M059J (cell line): Measurements from ENCODE around the gene DHFR2. TPM values are rescaled to one million over a fixed set of nuclear protein-coding genes. Genes with fewer than 3 reads are reported as not detected.

Experiments used
- total RNA-seq: library from RNA; depleted of rRNA; stranded (reverse); fragments of >200 nt; shearing (Covaris generic); gene quantifications from 2 replicates; pipeline ENCODE4 v1.2.3, GENCODE V29; 2014; rRNA removed

DHFR2 gene
- total RNA-seq, 1 experiment from 2014 or later = 3.2 TPM

Other genes starting within 250 kb of the DHFR2 start
- 4.0 and 4.5 TPM in 2 replicates for gene PROS1, start 89.0 kb downstream of the DHFR2 start, total RNA-seq
- gene ARL13B, start 82.8 kb downstream of the DHFR2 start, total RNA-seq = 15.3 and 20.9 TPM in 2 replicates
- gene STX19, start 34.3 kb downstream of the DHFR2 start, total RNA-seq = not detected in 2 replicates
- gene NSUN3, start 145 bp upstream of the DHFR2 start, total RNA-seq = 15.1 and 20.6 TPM in 2 replicates